ENCODE measurements around the gene RTRAF. TPM values are rescaled to one million over a fixed set of nuclear protein-coding genes. Genes with fewer than 3 reads are reported as not detected.

RTRAF gene
- total RNA-seq, 2 experiments from 2014 or later, result 235 to 243 TPM

GRCh38 chr14:52046376-52046917 lies 57.1 kb downstream of the RTRAF start:
- H3K36me3 Mint-ChIP-seq, result no peaks in the 10 kb centered on the region
- H3K27ac Mint-ChIP-seq, result no peak overlapping the region
- no peaks in the 10 kb centered on the region for H3K27me3 Mint-ChIP-seq
- no peaks in the 10 kb centered on the region for H3K9me3 Mint-ChIP-seq
- DNase-seq, result no peak
- H3K4me3 Mint-ChIP-seq, result no peak overlapping the region
- peaks cover 12% of the 10 kb centered on the region for H3K4me1 Mint-ChIP-seq

GRCh38 chr14:52048116-52048515 lies 58.8 kb downstream of the RTRAF start:
- Mint-ChIP-seq H3K27ac (no peak overlapping the region), H3K4me3 (no peak overlapping the region), H3K36me3 (no peaks in the 10 kb centered on the region), H3K9me3 (no peaks in the 10 kb centered on the region), H3K4me1 (peaks cover 12% of the 10 kb centered on the region), H3K27me3 (no peaks in the 10 kb centered on the region)
- no peak for DNase-seq

GRCh38 chr14:52048641-52049204 lies 59.4 kb downstream of the RTRAF start:
- H3K27ac Mint-ChIP-seq, result no peak overlapping the region

GRCh38 chr14:52049271-52049670 lies 59.9 kb downstream of the RTRAF start:
- no peak for DNase-seq
- Mint-ChIP-seq H3K36me3 (no peaks in the 10 kb centered on the region), H3K27ac (no peak overlapping the region), H3K4me1 (peaks cover 10% of the 10 kb centered on the region), H3K9me3 (no peaks in the 10 kb centered on the region), H3K4me3 (no peak overlapping the region), H3K27me3 (no peaks in the 10 kb centered on the region)

More at GRCh38 chr14:52048641-52049204, 59.4 kb downstream of the RTRAF start:
- no peaks in the 10 kb centered on the region for H3K36me3 Mint-ChIP-seq
- no peak overlapping the region for H3K4me3 Mint-ChIP-seq
- no peak for DNase-seq
- no peaks in the 10 kb centered on the region for H3K27me3 Mint-ChIP-seq
- H3K4me1 Mint-ChIP-seq, result peaks cover 11% of the 10 kb centered on the region
- no peaks in the 10 kb centered on the region for H3K9me3 Mint-ChIP-seq

GRCh38 chr14:52049721-52050588 lies 60.6 kb downstream of the RTRAF start:
- Mint-ChIP-seq H3K9me3 (no peaks in the 10 kb centered on the region), H3K27me3 (no peaks in the 10 kb centered on the region), H3K4me1 (peaks cover 8% of the 10 kb centered on the region), H3K36me3 (no peaks in the 10 kb centered on the region), H3K27ac (no peak overlapping the region), H3K4me3 (no peak overlapping the region)
- no peak for DNase-seq

GRCh38 chr14:52051251-52051650 lies 61.9 kb downstream of the RTRAF start:
- H3K36me3 Mint-ChIP-seq, result no peaks in the 10 kb centered on the region
- DNase-seq, result no peak
- H3K27ac Mint-ChIP-seq, result no peak overlapping the region
- H3K9me3 Mint-ChIP-seq, result no peaks in the 10 kb centered on the region
- no peaks in the 10 kb centered on the region for H3K27me3 Mint-ChIP-seq
- no peak overlapping the region for H3K4me3 Mint-ChIP-seq
- no peaks in the 10 kb centered on the region for H3K4me1 Mint-ChIP-seq

GRCh38 chr14:52051871-52052270 lies 62.5 kb downstream of the RTRAF start:
- Mint-ChIP-seq H3K4me3 (no peak overlapping the region), H3K9me3 (no peaks in the 10 kb centered on the region), H3K27me3 (no peaks in the 10 kb centered on the region), H3K36me3 (no peaks in the 10 kb centered on the region), H3K4me1 (no peaks in the 10 kb centered on the region), H3K27ac (no peak overlapping the region)
- DNase-seq, result no peak

- no peak for DNase-seq
- Mint-ChIP-seq H3K27ac (no peak overlapping the region), H3K9me3 (no peaks in the 10 kb centered on the region), H3K36me3 (no peaks in the 10 kb centered on the region), H3K27me3 (no peaks in the 10 kb centered on the region), H3K4me1 (no peaks in the 10 kb centered on the region), H3K4me3 (no peak overlapping the region)
Observed at GRCh38 chr14:52052288-52052943, 63.1 kb downstream of the RTRAF start.

- no peak overlapping the region for H3K4me3 Mint-ChIP-seq
- no peaks in the 10 kb centered on the region for H3K9me3 Mint-ChIP-seq
- no peaks in the 10 kb centered on the region for H3K27me3 Mint-ChIP-seq
- no peaks in the 10 kb centered on the region for H3K4me1 Mint-ChIP-seq
- H3K27ac Mint-ChIP-seq, result no peak overlapping the region
- no peak for DNase-seq
- no peaks in the 10 kb centered on the region for H3K36me3 Mint-ChIP-seq
Observed at GRCh38 chr14:52053044-52053443, 63.7 kb downstream of the RTRAF start.

- H3K27ac Mint-ChIP-seq, result no peak overlapping the region
- peaks cover 3% of the 10 kb centered on the region for H3K27me3 Mint-ChIP-seq
- H3K9me3 Mint-ChIP-seq, result no peaks in the 10 kb centered on the region
- no peaks in the 10 kb centered on the region for H3K36me3 Mint-ChIP-seq
- H3K4me3 Mint-ChIP-seq, result no peak overlapping the region
- no peak for DNase-seq
- no peaks in the 10 kb centered on the region for H3K4me1 Mint-ChIP-seq
Observed at GRCh38 chr14:52054678-52055077, 65.3 kb downstream of the RTRAF start.

- DNase-seq, result no peak
- Mint-ChIP-seq H3K27me3 (peaks cover 3% of the 10 kb centered on the region), H3K36me3 (no peaks in the 10 kb centered on the region), H3K4me1 (no peaks in the 10 kb centered on the region), H3K9me3 (no peaks in the 10 kb centered on the region), H3K4me3 (no peak overlapping the region), H3K27ac (no peak overlapping the region)
Observed at GRCh38 chr14:52055167-52055566, 65.8 kb downstream of the RTRAF start.

- Mint-ChIP-seq H3K36me3 (no peaks in the 10 kb centered on the region), H3K4me1 (no peaks in the 10 kb centered on the region), H3K27ac (no peak overlapping the region), H3K27me3 (peaks cover 8% of the 10 kb centered on the region), H3K4me3 (no peak overlapping the region), H3K9me3 (no peaks in the 10 kb centered on the region)
- no peak for DNase-seq
Observed at GRCh38 chr14:52058341-52058740, 69.0 kb downstream of the RTRAF start.

GRCh38 chr14:52059649-52060048 lies 70.3 kb downstream of the RTRAF start:
- no peak overlapping the region for H3K27ac Mint-ChIP-seq
- no peaks in the 10 kb centered on the region for H3K36me3 Mint-ChIP-seq
- no peaks in the 10 kb centered on the region for H3K4me1 Mint-ChIP-seq
- H3K4me3 Mint-ChIP-seq, result no peak overlapping the region
- H3K9me3 Mint-ChIP-seq, result no peaks in the 10 kb centered on the region
- peaks cover 8% of the 10 kb centered on the region for H3K27me3 Mint-ChIP-seq
- DNase-seq, result no peak

- H3K9me3 Mint-ChIP-seq, result no peaks in the 10 kb centered on the region
- no peak overlapping the region for H3K4me3 Mint-ChIP-seq
- H3K4me1 Mint-ChIP-seq, result no peaks in the 10 kb centered on the region
- H3K36me3 Mint-ChIP-seq, result no peaks in the 10 kb centered on the region
- H3K27me3 Mint-ChIP-seq, result peaks cover 8% of the 10 kb centered on the region
- H3K27ac Mint-ChIP-seq, result no peak overlapping the region
- DNase-seq, result no peak
Observed at GRCh38 chr14:52060080-52060479, 70.7 kb downstream of the RTRAF start.
